Karpas-422 (cell line): ENCODE results near the gene DENND5A. TPM values are rescaled to one million over a fixed set of nuclear protein-coding genes. Genes with fewer than 3 reads are reported as not detected.
"Not testable (repeated sequence)": the region's sequence is repeated elsewhere in the genome, so short reads cannot be mapped to it uniquely, and the experiment has no call there.

Experiments
- DNase-seq: peaks from one replicate; pipeline ENCODE4 v3.0.0-alpha.2; 2015
- H2AFZ ChIP-seq: fragments of 200-600 bp; sonication (generic); 2 replicates; pipeline ENCODE4 v1.6.1; 2014; ENCODE audit warnings: antibody characterized with exemption, low read length, mixed read lengths
- H3K27ac ChIP-seq: fragments of 200-600 bp; sonication (generic); 2 replicates; pipeline ENCODE4 v1.5.1; 2014; ENCODE audit warnings: mild to moderate bottlenecking, low read length, moderate library complexity
- H3K27me3 ChIP-seq: fragments of 200-600 bp; sonication (generic); 2 replicates; pipeline ENCODE4 v1.6.1; 2014; ENCODE audit warnings: low read length, mixed read lengths
- H3K36me3 ChIP-seq: fragments of 200-600 bp; sonication (generic); 2 replicates; pipeline ENCODE4 v1.6.1; 2014; ENCODE audit warnings: low read length, mixed read lengths; ENCODE audit not compliant: insufficient read depth
- H3K4me1 ChIP-seq: fragments of 200-600 bp; sonication (generic); 2 replicates; pipeline ENCODE4 v1.6.1; 2014; ENCODE audit warnings: mild to moderate bottlenecking, low read length, mixed read lengths
- H3K4me2 ChIP-seq: fragments of 200-600 bp; sonication (generic); 2 replicates; pipeline ENCODE4 v1.6.1; 2014; ENCODE audit warnings: low read length, low read depth, mild to moderate bottlenecking; ENCODE audit not compliant: poor library complexity, severe bottlenecking
- H3K4me3 ChIP-seq: fragments of 200-600 bp; sonication (generic); 2 replicates; pipeline ENCODE4 v1.5.1; 2014; ENCODE audit warnings: mild to moderate bottlenecking, antibody characterized with exemption, low read length, mixed read lengths
- H3K79me2 ChIP-seq: fragments of 200-600 bp; sonication (generic); 2 replicates; pipeline ENCODE4 v1.6.1; 2014; ENCODE audit warnings: mild to moderate bottlenecking, low read length, mixed read lengths
- H3K9ac ChIP-seq: fragments of 200-600 bp; sonication (generic); 2 replicates; pipeline ENCODE4 v1.6.0; 2014; ENCODE audit warnings: low read length
- H3K9me2 ChIP-seq: fragments of 200-600 bp; sonication (generic), shearing (Covaris generic); replicated peaks from 2 replicates; pipeline ENCODE4 v1.6.0; 2014; ENCODE audit warnings: mild to moderate bottlenecking, low read length, moderate library complexity; ENCODE audit not compliant: insufficient read depth
- H3K9me3 ChIP-seq: fragments of 300-700, 200-600 bp; sonication (generic); 2 replicates; pipeline ENCODE4 v1.6.1; 2014; ENCODE audit warnings: low read length, mixed read lengths
- H4K20me1 ChIP-seq: fragments of 200-600 bp; sonication (generic); 2 replicates; pipeline ENCODE4 v1.6.1; 2014; ENCODE audit warnings: mild to moderate bottlenecking, antibody characterized with exemption, low read length, low read depth; ENCODE audit not compliant: insufficient read depth
- total RNA-seq: library from RNA; depleted of rRNA; stranded (reverse); fragments of >200 nt; shearing (Covaris generic); gene quantifications from 2 replicates; pipeline ENCODE4 v1.2.3, GENCODE V29; 2014; ENCODE audit warnings: low replicate concordance

The DENND5A gene
- total RNA-seq, 1 experiment from 2014 or later, result 57.3 TPM

GRCh38 chr11:9269492-9270013, 4.4 kb upstream of the DENND5A start:
- H3K79me2 ChIP-seq, result no peaks in the 10 kb centered on the region
- H3K9me3 ChIP-seq, result no peaks in the 10 kb centered on the region
- no peak overlapping the region for H3K27ac ChIP-seq
- H3K9me2 ChIP-seq, result no peaks in the 10 kb centered on the region
- no peak overlapping the region for H2AFZ ChIP-seq
- peaks cover 8% of the 10 kb centered on the region for H3K4me1 ChIP-seq
- H3K9ac ChIP-seq, result no peak overlapping the region
- no peak overlapping the region for H3K4me2 ChIP-seq
- H3K4me3 ChIP-seq, result no peak overlapping the region
- H4K20me1 ChIP-seq, result no peaks in the 10 kb centered on the region
- no peak for DNase-seq
- no peaks in the 10 kb centered on the region for H3K36me3 ChIP-seq
- no peaks in the 10 kb centered on the region; the same call in 1 of the 2 replicates for H3K27me3 ChIP-seq

- DNase-seq, result no peak
- H3K27me3 ChIP-seq, result no peaks in the 10 kb centered on the region; the same call in 1 of the 2 replicates
- no peaks in the 10 kb centered on the region for H3K36me3 ChIP-seq
- H2AFZ ChIP-seq, result no peak overlapping the region
- no peaks in the 10 kb centered on the region for H3K79me2 ChIP-seq
- no peak overlapping the region for H3K9ac ChIP-seq
- 0 out of 2 replicates have a peak, but pooled peaks cover 4% of the 10 kb centered on the region for H4K20me1 ChIP-seq
- H3K4me2 ChIP-seq, result no peak overlapping the region
- no peaks in the 10 kb centered on the region for H3K9me2 ChIP-seq
- no peaks in the 10 kb centered on the region for H3K9me3 ChIP-seq
- no peak overlapping the region for H3K4me3 ChIP-seq
- peaks cover 17% of the 10 kb centered on the region for H3K4me1 ChIP-seq
- H3K27ac ChIP-seq, result no peak overlapping the region
These were observed 2.5 kb upstream of the DENND5A start for GRCh38 chr11:9267680-9268079.

- no peaks in the 10 kb centered on the region; the same call in 1 of the 2 replicates for H3K27me3 ChIP-seq
- no peaks in the 10 kb centered on the region for H3K9me2 ChIP-seq
- H3K79me2 ChIP-seq, result no peaks in the 10 kb centered on the region
- no peak overlapping the region for H3K4me2 ChIP-seq
- no peak overlapping the region for H3K4me3 ChIP-seq
- H3K4me1 ChIP-seq, result peaks cover 17% of the 10 kb centered on the region
- H3K9ac ChIP-seq, result no peak overlapping the region
- H3K27ac ChIP-seq, result no peak overlapping the region
- no peak overlapping the region for H2AFZ ChIP-seq
- no peak for DNase-seq
- no peaks in the 10 kb centered on the region for H3K9me3 ChIP-seq
- H3K36me3 ChIP-seq, result no peaks in the 10 kb centered on the region
- 0 out of 2 replicates have a peak, but pooled peaks cover 4% of the 10 kb centered on the region for H4K20me1 ChIP-seq
These were observed 1.8 kb upstream of the DENND5A start for GRCh38 chr11:9266926-9267325.

- Histone ChIP-seq H3K27me3 (no peaks in the 10 kb centered on the region; the same call in 1 of the 2 replicates), H3K9me3 (no peaks in the 10 kb centered on the region), H3K4me2 (no peak overlapping the region), H2AFZ (no peak overlapping the region), H4K20me1 (0 out of 2 replicates have a peak, but pooled peaks cover 4% of the 10 kb centered on the region), H3K79me2 (no peaks in the 10 kb centered on the region), H3K9ac (no peak overlapping the region), H3K4me3 (no peak overlapping the region), H3K4me1 (peaks cover 20% of the 10 kb centered on the region), H3K36me3 (no peaks in the 10 kb centered on the region), H3K27ac (no peak overlapping the region), H3K9me2 (no peaks in the 10 kb centered on the region)
- DNase-seq, result no peak
These were observed 1.1 kb upstream of the DENND5A start for GRCh38 chr11:9266132-9266736.

GRCh38 chr11:9264316-9265210, 587 bp downstream of the DENND5A start:
- Histone ChIP-seq H3K79me2 (peaks cover 8% of the 10 kb centered on the region; the same call in 1 of the 2 replicates), H3K27ac (no peak overlapping the region), H3K9me2 (no peaks in the 10 kb centered on the region), H3K27me3 (no peaks in the 10 kb centered on the region; the same call in 1 of the 2 replicates), H4K20me1 (peaks cover 14% of the 10 kb centered on the region; the same call in 1 of the 2 replicates), H2AFZ (peak overlapping the region; percentile 34; the same call in 1 of the 2 replicates), H3K36me3 (no peaks in the 10 kb centered on the region), H3K4me1 (peaks cover 31% of the 10 kb centered on the region), H3K9me3 (no peaks in the 10 kb centered on the region), H3K9ac (peak overlapping the region; percentile 81), H3K4me2 (peak overlapping the region; percentile 88), H3K4me3 (peak overlapping the region; percentile 83)
- peak; percentile 71 for DNase-seq

GRCh38 chr11:9263840-9264315, 1.3 kb downstream of the DENND5A start:
- no peaks in the 10 kb centered on the region; the same call in 1 of the 2 replicates for H3K27me3 ChIP-seq
- H3K4me1 ChIP-seq, result peaks cover 31% of the 10 kb centered on the region
- no peaks in the 10 kb centered on the region for H3K9me2 ChIP-seq
- DNase-seq, result peak; percentile 48
- no peak overlapping the region for H3K27ac ChIP-seq
- H3K9me3 ChIP-seq, result no peaks in the 10 kb centered on the region
- peak overlapping the region; percentile 87 for H3K4me2 ChIP-seq
- peaks cover 16% of the 10 kb centered on the region; the same call in 1 of the 2 replicates for H4K20me1 ChIP-seq
- H3K9ac ChIP-seq, result peak overlapping the region; percentile 81
- peak overlapping the region; percentile 83 for H3K4me3 ChIP-seq
- H3K79me2 ChIP-seq, result peaks cover 8% of the 10 kb centered on the region; the same call in 1 of the 2 replicates
- H2AFZ ChIP-seq, result no peak overlapping the region
- H3K36me3 ChIP-seq, result no peaks in the 10 kb centered on the region

- not testable (repeated sequence) for H3K9me2 ChIP-seq, H3K4me3 ChIP-seq, H3K9ac ChIP-seq, H2AFZ ChIP-seq, H3K27me3 ChIP-seq, H3K9me3 ChIP-seq, H3K36me3 ChIP-seq, DNase-seq, H3K4me2 ChIP-seq, H3K27ac ChIP-seq
- H3K79me2 ChIP-seq, result peaks cover 11% of the 10 kb centered on the region
- peaks cover 30% of the 10 kb centered on the region for H3K4me1 ChIP-seq
- peaks cover 16% of the 10 kb centered on the region; the same call in 1 of the 2 replicates for H4K20me1 ChIP-seq
These were observed 4.4 kb downstream of the DENND5A start for GRCh38 chr11:9260838-9261146.
